Endodermal cell (in vitro differentiated cells): Measurements from ENCODE around the gene SLC28A2. TPM values are rescaled to one million over a fixed set of nuclear protein-coding genes. Genes with fewer than 3 reads are reported as not detected.
"Not testable (repeated sequence)": the region's sequence is repeated elsewhere in the genome, so short reads cannot be mapped to it uniquely, and the experiment has no call there.

ENCODE experiments used
- DNase-seq: peaks from one replicate; pipeline ENCODE4 v3.0.0-alpha.2; 2017
- H3K27ac ChIP-seq: 2 replicates; pipeline ENCODE4 v1.5.1; 2013; ENCODE audit warnings: mild to moderate bottlenecking, low read depth, low read length, moderate library complexity
- H3K27me3 ChIP-seq: 2 replicates; pipeline ENCODE4 v1.6.1; 2013; ENCODE audit warnings: mild to moderate bottlenecking, low read length, moderate library complexity; ENCODE audit not compliant: insufficient read depth, control insufficient read depth, poor library complexity, severe bottlenecking
- H3K36me3 ChIP-seq: 2 replicates; pipeline ENCODE4 v1.7.0; 2013; ENCODE audit warnings: mild to moderate bottlenecking, low read length, moderate library complexity; ENCODE audit not compliant: control insufficient read depth, insufficient read depth
- H3K4me1 ChIP-seq: one replicate; pipeline ENCODE4 v1.7.0; 2013; ENCODE audit warnings: low read length; ENCODE audit not compliant: control insufficient read depth, insufficient read depth
- H3K4me3 ChIP-seq: 2 replicates; pipeline ENCODE4 v1.5.1; 2013; ENCODE audit warnings: mild to moderate bottlenecking, low read length, moderate library complexity
- H3K9ac ChIP-seq: 2 replicates; pipeline ENCODE4 v1.6.1; 2013; ENCODE audit warnings: mild to moderate bottlenecking, low read length, moderate library complexity; ENCODE audit not compliant: poor library complexity, severe bottlenecking; ENCODE audit errors: extremely low read depth
- H3K9me3 ChIP-seq: 2 replicates; pipeline ENCODE4 v1.6.1; 2013; ENCODE audit warnings: mild to moderate bottlenecking, low read length, moderate library complexity; ENCODE audit not compliant: control insufficient read depth
- H3K27ac Mint-ChIP-seq: 2 replicates; pipeline ENCODE4 v1.8.0; 2020; ENCODE audit warnings: mixed read lengths
- H3K27me3 Mint-ChIP-seq: 2 replicates; pipeline ENCODE4 v1.8.0; 2021; ENCODE audit warnings: mild to moderate bottlenecking, mixed read lengths; ENCODE audit not compliant: insufficient read depth
- H3K36me3 Mint-ChIP-seq: 2 replicates; pipeline ENCODE4 v1.8.0; 2020; ENCODE audit warnings: low read depth, mixed read lengths
- H3K4me1 Mint-ChIP-seq: 2 replicates; pipeline ENCODE4 v1.8.0; 2020; ENCODE audit warnings: mixed read lengths
- H3K4me3 Mint-ChIP-seq: 2 replicates; pipeline ENCODE4 v1.8.0; 2020; ENCODE audit warnings: mild to moderate bottlenecking, moderate library complexity, mixed read lengths
- H3K9me3 Mint-ChIP-seq: 2 replicates; pipeline ENCODE4 v1.8.0; 2020; ENCODE audit warnings: mild to moderate bottlenecking, mixed read lengths
- CTCF ChIP-seq: fragments of 200-600 bp; sonication (generic); conservative IDR thresholded peaks from 2 replicates; pipeline ENCODE4 v1.5.0; 2021; ENCODE audit warnings: antibody characterized with exemption, mild to moderate bottlenecking
- WGBS, 2 experiments: methylation state at CpG; one replicate each; pipeline versions ENCODE4 v1.1.5 to v1.1.7; 2013; ENCODE audit warnings: missing lambda C conversion rate in 2 of 2, mixed read lengths in 1 of 2; ENCODE audit not compliant: insufficient coverage in 1 of 2, insufficient read length in 1 of 2; 5-methylcytosine and 5-hydroxymethylcytosine counted together
- total RNA-seq, 2 donors: library from RNA; stranded (reverse); fragmentation: NEBNext Ultra II Directional in 1 of 2; extraction: Animal tissue kit (Norgen Biotek cat#: 25700) in 1 of 2; gene quantifications; 2 replicates in 1 of 2; 3 replicates in 1 of 2; pipeline ENCODE4 v1.2.1, GENCODE V29; 2021

The SLC28A2 gene
- total RNA-seq, 2 donors from 2014 or later, result 3.8 to 4.4 TPM

- H3K27me3 Mint-ChIP-seq, result peaks cover 36% of the 10 kb centered on the region
- no peaks in the 10 kb centered on the region for H3K4me1 Mint-ChIP-seq
- H3K9me3 Mint-ChIP-seq, result peaks cover 69% of the 10 kb centered on the region
- H3K4me3 Mint-ChIP-seq, result no peak overlapping the region
- Histone ChIP-seq H3K9ac (no peak overlapping the region), H3K27me3 (no peaks in the 10 kb centered on the region), H3K4me3 (no peak overlapping the region), H3K4me1 (no peaks in the 10 kb centered on the region), H3K27ac (no peak overlapping the region), H3K9me3 (peaks cover 39% of the 10 kb centered on the region), H3K36me3 (no peaks in the 10 kb centered on the region)
- H3K36me3 Mint-ChIP-seq, result no peaks in the 10 kb centered on the region
- 71 to 81% methylated on average over 8 to 10 of the region's 11 CpGs for WGBS, 2 experiments
- no peak overlapping the region for H3K27ac Mint-ChIP-seq
- DNase-seq, result no peak
- TF ChIP-seq CTCF, result no peak
Measured at GRCh38 chr15:45234562-45235235, 17.3 kb upstream of the SLC28A2 start.

GRCh38 chr15:45236806-45237205 lies 15.2 kb upstream of the SLC28A2 start:
- not testable (repeated sequence) for H3K4me3 ChIP-seq, H3K4me1 ChIP-seq, H3K27ac Mint-ChIP-seq, H3K36me3 ChIP-seq, H3K27ac ChIP-seq, H3K4me3 Mint-ChIP-seq, DNase-seq, H3K27me3 ChIP-seq, H3K9ac ChIP-seq, H3K36me3 Mint-ChIP-seq, H3K4me1 Mint-ChIP-seq
- 73 to 74% methylated on average over 5 to 6 of the region's 6 CpGs for WGBS, 2 experiments
- H3K9me3 ChIP-seq, result peaks cover 53% of the 10 kb centered on the region
- H3K27me3 Mint-ChIP-seq, result peaks cover 22% of the 10 kb centered on the region
- H3K9me3 Mint-ChIP-seq, result peaks cover 85% of the 10 kb centered on the region

DNA sequence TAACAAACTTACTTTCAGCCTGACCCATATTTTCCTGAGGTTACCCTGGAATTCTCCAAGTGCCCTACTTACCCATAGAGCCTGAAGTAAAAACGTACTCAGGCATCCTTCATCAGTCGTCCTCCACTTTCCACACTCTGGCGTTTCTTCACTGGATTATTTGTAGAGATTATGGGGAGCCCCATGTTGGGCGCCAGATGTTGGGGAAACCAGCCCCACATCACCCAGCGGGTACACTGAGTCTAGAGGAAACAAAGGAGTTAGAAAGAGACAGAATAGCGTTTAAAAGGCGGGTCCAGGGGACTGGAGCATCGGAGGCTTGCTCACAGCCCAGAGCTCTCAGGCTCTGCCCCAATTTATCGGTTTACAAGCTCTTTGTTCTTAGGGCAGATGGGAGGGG lies 9.7 kb upstream of the SLC28A2 start:
- WGBS, 2 experiments, result 78 to 82% methylated on average over 3 to 9 of the region's 9 CpGs
- H3K27ac Mint-ChIP-seq, result no peak overlapping the region
- H3K27me3 Mint-ChIP-seq, result peaks cover 13% of the 10 kb centered on the region
- Histone ChIP-seq H3K4me3 (peak overlapping the region; percentile 45), H3K9ac (no peak overlapping the region), H3K27ac (no peak overlapping the region), H3K9me3 (peaks cover 43% of the 10 kb centered on the region), H3K36me3 (no peaks in the 10 kb centered on the region), H3K4me1 (no peaks in the 10 kb centered on the region), H3K27me3 (no peaks in the 10 kb centered on the region)
- H3K4me3 Mint-ChIP-seq, result no peak overlapping the region
- H3K9me3 Mint-ChIP-seq, result peaks cover 82% of the 10 kb centered on the region
- DNase-seq, result no peak
- H3K36me3 Mint-ChIP-seq, result peaks cover 6% of the 10 kb centered on the region
- no peaks in the 10 kb centered on the region for H3K4me1 Mint-ChIP-seq
- no peak for TF ChIP-seq CTCF
